IPS DF 4.7 (cell line): ENCODE data around the gene DDR2.

ENCODE experiments used
- DNase-seq: peaks from one replicate; pipeline ENCODE4 v3.0.0-alpha.2; 2013; ENCODE audit warnings: low spot score; ENCODE audit errors: extremely low read depth

DDR2 gene

GRCh38 chr1:162696286-162696862, 64.1 kb downstream of the DDR2 start:
- peak; percentile 85 for DNase-seq

GRCh38 chr1:162697140-162697895, 65.1 kb downstream of the DDR2 start:
- DNase-seq = no peak

GRCh38 chr1:162699366-162699765, 67.1 kb downstream of the DDR2 start:
- no peak for DNase-seq

GRCh38 chr1:162700131-162700530, 67.9 kb downstream of the DDR2 start:
- no peak for DNase-seq

GRCh38 chr1:162701286-162701685, 69.0 kb downstream of the DDR2 start:
- no peak for DNase-seq

GRCh38 chr1:162702628-162703027, 70.4 kb downstream of the DDR2 start:
- no peak for DNase-seq

GRCh38 chr1:162703708-162704107, 71.4 kb downstream of the DDR2 start:
- no peak for DNase-seq

- no peak for DNase-seq
These were observed 72.6 kb downstream of the DDR2 start for GRCh38 chr1:162704673-162705424.

GRCh38 chr1:162706003-162706402, 73.7 kb downstream of the DDR2 start:
- DNase-seq = no peak

- no peak for DNase-seq
These were observed 74.3 kb downstream of the DDR2 start for GRCh38 chr1:162706606-162707005.

- no peak for DNase-seq
These were observed 76.0 kb downstream of the DDR2 start for GRCh38 chr1:162708286-162708685.

GRCh38 chr1:162709132-162709860, 77.0 kb downstream of the DDR2 start:
- no peak for DNase-seq

- no peak for DNase-seq
These were observed 77.6 kb downstream of the DDR2 start for GRCh38 chr1:162709870-162710269.

- no peak for DNase-seq
These were observed 78.1 kb downstream of the DDR2 start for GRCh38 chr1:162710345-162710744.

GRCh38 chr1:162710780-162711465, 78.7 kb downstream of the DDR2 start:
- no peak for DNase-seq

GRCh38 chr1:162712317-162713029, 80.2 kb downstream of the DDR2 start:
- no peak for DNase-seq

GRCh38 chr1:162716123-162716522, 83.9 kb downstream of the DDR2 start:
- DNase-seq = no peak

GRCh38 chr1:162716552-162716951, 84.3 kb downstream of the DDR2 start:
- DNase-seq = no peak

- DNase-seq = no peak
These were observed 85.4 kb downstream of the DDR2 start for GRCh38 chr1:162717548-162718184.

GRCh38 chr1:162719678-162720077, 87.4 kb downstream of the DDR2 start:
- no peak for DNase-seq
